HEK293 (cell line): Measurements from ENCODE around the gene OR2H1.

ENCODE experiments used
- CTCF ChIA-PET: fragments of 350-600 bp; formaldehyde crosslinking; extraction: SDS; loops from one replicate; lab custom pipeline; 2021; ENCODE audit warnings: antibody characterized with exemption; lab: Yijun Ruan, JAX
- POLR2A ChIA-PET: fragments of 300-600 bp; formaldehyde crosslinking; extraction: SDS; loops from one replicate; lab custom pipeline; 2020; ENCODE audit warnings: antibody characterized with exemption, inconsistent platforms; lab: Yijun Ruan, JAX
- H3K27ac ChIP-seq: fragments of 200-500 bp; sonication (Bioruptor generic); 2 replicates; pipeline ENCODE4 v1.5.1; 2014; ENCODE audit warnings: low read depth, low read length, control low read depth, inconsistent platforms; ENCODE audit errors: extremely low read depth
- H3K36me3 ChIP-seq, 2 experiments: fragments of 200-500 bp in 1 of 2; sonication (Bioruptor generic) in 1 of 2; 1 replicate in 1 of 2; 2 replicates in 1 of 2; pipeline ENCODE4 v1.5.1; 2014 to 2017; ENCODE audit warnings: inconsistent platforms in 2 of 2, low read length in 2 of 2; ENCODE audit not compliant: control insufficient read depth in 2 of 2, insufficient read depth in 1 of 2
- H3K4me1 ChIP-seq: fragments of 200-500 bp; sonication (Bioruptor generic); 2 replicates; pipeline ENCODE4 v1.5.1; 2014; ENCODE audit warnings: mild to moderate bottlenecking, low read length, inconsistent platforms; ENCODE audit not compliant: control insufficient read depth, insufficient read depth
- H3K4me3 ChIP-seq: 2 replicates; pipeline ENCODE4 v1.5.1; 2011; ENCODE audit warnings: low read depth, mild to moderate bottlenecking, control low read depth, low read length, moderate library complexity
- H3K9me3 ChIP-seq: fragments of 200-500 bp; sonication (Bioruptor generic); 2 replicates; pipeline ENCODE4 v1.5.1; 2014; ENCODE audit warnings: low read depth, low read length, inconsistent platforms; ENCODE audit not compliant: control insufficient read depth, insufficient read depth
- EGR2 ChIP-seq: fragments of 450-650 bp; formaldehyde crosslinking; IDR thresholded peaks from 2 replicates; pipeline ENCODE4 v1.5.1; 2016; ENCODE audit warnings: low read depth, missing biosample characterization, missing genetic modification characterization
- GLIS2 ChIP-seq: fragments of 450-650 bp; formaldehyde crosslinking; IDR thresholded peaks from 2 replicates; pipeline ENCODE4 v1.5.1; 2016; ENCODE audit warnings: missing biosample characterization, missing genetic modification characterization
- KLF9 ChIP-seq: fragments of 450-650 bp; formaldehyde crosslinking; IDR thresholded peaks from 2 replicates; pipeline ENCODE4 v1.5.1; 2016; ENCODE audit warnings: missing biosample characterization, missing genetic modification characterization, low read depth
- REPIN1 ChIP-seq: fragments of 450-650 bp; formaldehyde crosslinking; IDR thresholded peaks from 2 replicates; pipeline ENCODE4 v1.5.1; 2017; ENCODE audit warnings: missing biosample characterization, missing genetic modification characterization, low read depth
- SCRT1 ChIP-seq: fragments of 450-650 bp; formaldehyde crosslinking; IDR thresholded peaks from 2 replicates; pipeline ENCODE4 v1.5.1; 2016; ENCODE audit warnings: missing biosample characterization, missing genetic modification characterization, borderline replicate concordance
- TRIM28 ChIP-seq: IDR thresholded peaks from 2 replicates; pipeline ENCODE4 v1.6.1; 2011; ENCODE audit warnings: low read length, control low read depth, borderline replicate concordance
- ZBTB20 ChIP-seq: fragments of 450-650 bp; formaldehyde crosslinking; IDR thresholded peaks from 2 replicates; pipeline ENCODE4 v1.5.1; 2016; ENCODE audit warnings: missing biosample characterization, missing genetic modification characterization
- ZFP41 ChIP-seq: fragments of 450-650 bp; formaldehyde crosslinking; IDR thresholded peaks from 2 replicates; pipeline ENCODE4 v1.5.1; 2016; ENCODE audit warnings: missing biosample characterization, missing genetic modification characterization, borderline replicate concordance
- ZNF239 ChIP-seq: fragments of 450-650 bp; formaldehyde crosslinking; IDR thresholded peaks from 2 replicates; pipeline ENCODE4 v1.5.1; 2016; ENCODE audit warnings: missing biosample characterization, missing genetic modification characterization
- ZNF274 ChIP-seq, 2 experiments: fragments of 200-500 bp in 1 of 2; fragments of 450-650 bp in 1 of 2; sonication (Bioruptor generic) in 1 of 2; formaldehyde crosslinking in 1 of 2; IDR thresholded peaks; 2 replicates each; pipeline versions ENCODE4 v1.5.1 to v1.6.1; 2014 to 2016; ENCODE audit warnings: borderline replicate concordance in 1 of 2, inconsistent platforms in 1 of 2, low read length in 1 of 2, missing biosample characterization in 1 of 2, missing genetic modification characterization in 1 of 2
- ZNF335 ChIP-seq: fragments of 450-650 bp; formaldehyde crosslinking; conservative IDR thresholded peaks from 2 replicates; pipeline ENCODE4 v1.5.1; 2016; ENCODE audit warnings: missing biosample characterization, missing genetic modification characterization
- ZNF341 ChIP-seq: fragments of 450-650 bp; formaldehyde crosslinking; IDR thresholded peaks from 2 replicates; pipeline ENCODE4; 2016; ENCODE audit warnings: low read depth, missing biosample characterization, missing genetic modification characterization
- ZNF501 ChIP-seq: fragments of 450-650 bp; formaldehyde crosslinking; IDR thresholded peaks from 2 replicates; pipeline ENCODE4 v1.5.1; 2016; ENCODE audit warnings: missing biosample characterization, missing genetic modification characterization
- ZNF529 ChIP-seq: fragments of 450-650 bp; formaldehyde crosslinking; IDR thresholded peaks from 2 replicates; pipeline ENCODE4 v1.5.1; 2017; ENCODE audit warnings: missing genetic modification characterization, missing biosample characterization; ENCODE audit not compliant: insufficient replicate concordance
- ZNF624 ChIP-seq: fragments of 450-650 bp; formaldehyde crosslinking; IDR thresholded peaks from 2 replicates; pipeline ENCODE4 v1.5.1; 2017; ENCODE audit warnings: missing biosample characterization, missing genetic modification characterization
- ZNF701 ChIP-seq: fragments of 450-650 bp; formaldehyde crosslinking; IDR thresholded peaks from 2 replicates; pipeline ENCODE4 v1.5.1; 2016; ENCODE audit warnings: missing biosample characterization, missing genetic modification characterization
- TF ChIP-seq, protein P1 (sequence below): fragments of 450-650 bp; formaldehyde crosslinking; IDR thresholded peaks from 2 replicates; pipeline ENCODE4 v1.5.1; 2016; ENCODE audit warnings: missing biosample characterization, missing genetic modification characterization
- TF ChIP-seq, protein P2 (sequence below): fragments of 450-650 bp; formaldehyde crosslinking; IDR thresholded peaks from 2 replicates; pipeline ENCODE4 v1.5.1; 2017; ENCODE audit warnings: missing biosample characterization, missing genetic modification characterization
- TF ChIP-seq, protein P3 (sequence below): fragments of 450-650 bp; formaldehyde crosslinking; IDR thresholded peaks from 2 replicates; pipeline ENCODE4 v1.5.1; 2016; ENCODE audit warnings: missing biosample characterization, missing genetic modification characterization

Gene OR2H1

DNA sequence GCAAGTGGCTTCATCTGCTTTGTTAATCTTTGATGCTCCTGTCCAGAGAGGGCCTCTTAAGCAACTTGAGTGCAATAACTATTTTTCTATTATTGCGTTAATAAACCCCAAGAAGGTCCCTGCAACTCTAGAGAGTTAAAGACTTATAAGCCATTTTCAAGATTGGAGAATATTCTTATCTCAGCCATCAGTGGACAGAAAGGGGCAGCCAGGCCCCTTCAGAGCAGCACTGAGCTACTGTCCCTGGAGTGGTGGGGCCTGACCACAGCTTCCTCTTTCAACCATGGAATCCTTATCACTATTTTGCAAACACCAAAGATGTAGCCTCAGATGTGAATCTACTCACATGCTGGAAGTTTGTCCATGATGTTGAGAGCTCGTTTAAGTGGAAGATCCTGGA lies 33.6 kb downstream of the OR2H1 start:
- Histone ChIP-seq H3K4me3 (no peak overlapping the region), H3K36me3 (no peaks in the 10 kb centered on the region), H3K9me3 (no peaks in the 10 kb centered on the region)
- ChIA-PET CTCF (interaction anchor here (0.7 kb wide), 1 partner anchor 75 kb away, joined by 3 read pairs; no protein-coding TSS in a partner anchor), POLR2A (no interaction called here)
- TF ChIP-seq ZFP41 (tag by site-specific recombination) (no peak), ZNF239 (no peak), ZNF274 (IDR thresholded peaks at IDR 0.05; ENCODE audit: low read length) (no peak), ZNF274 (tag by site-specific recombination; IDR thresholded peaks at IDR 0.05; ENCODE audit: borderline replicate concordance) (no peak), REPIN1 (tag by site-specific recombination) (no peak), ZNF341 (tag by site-specific recombination) (no peak)
- TF ChIP-seq, protein P1, sequence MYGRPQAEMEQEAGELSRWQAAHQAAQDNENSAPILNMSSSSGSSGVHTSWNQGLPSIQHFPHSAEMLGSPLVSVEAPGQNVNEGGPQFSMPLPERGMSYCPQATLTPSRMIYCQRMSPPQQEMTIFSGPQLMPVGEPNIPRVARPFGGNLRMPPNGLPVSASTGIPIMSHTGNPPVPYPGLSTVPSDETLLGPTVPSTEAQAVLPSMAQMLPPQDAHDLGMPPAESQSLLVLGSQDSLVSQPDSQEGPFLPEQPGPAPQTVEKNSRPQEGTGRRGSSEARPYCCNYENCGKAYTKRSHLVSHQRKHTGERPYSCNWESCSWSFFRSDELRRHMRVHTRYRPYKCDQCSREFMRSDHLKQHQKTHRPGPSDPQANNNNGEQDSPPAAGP, result no peak
- TF ChIP-seq, all 188 proteins: peak for 0
- H3K4me1 ChIP-seq, result no peaks in the 10 kb centered on the region
- no peak overlapping the region for H3K27ac ChIP-seq

DNA sequence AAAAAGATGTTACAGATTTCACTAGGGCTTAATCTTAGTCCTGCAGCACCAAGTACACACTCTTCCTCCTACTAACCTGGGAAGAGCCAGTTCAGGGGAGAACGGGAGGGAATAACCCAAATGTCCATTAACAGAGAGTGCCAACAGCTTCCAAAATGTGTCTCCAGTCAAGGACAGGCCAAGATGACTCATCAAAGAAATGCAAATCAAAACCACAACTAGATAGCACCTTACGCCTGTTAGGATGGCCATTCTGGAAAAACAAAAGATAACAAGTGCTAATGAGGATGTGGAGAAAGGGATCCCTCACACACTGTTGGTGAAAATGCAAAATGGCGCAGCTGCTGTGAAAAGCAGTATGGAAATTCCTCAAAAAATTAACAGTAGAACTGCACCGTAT lies 34.6 kb downstream of the OR2H1 start:
- Histone ChIP-seq H3K36me3 (no peaks in the 10 kb centered on the region), H3K9me3 (no peaks in the 10 kb centered on the region), H3K4me3 (no peak overlapping the region), H3K27ac (no peak overlapping the region), H3K4me1 (no peaks in the 10 kb centered on the region)
- TF ChIP-seq SCRT1 (tag by site-specific recombination), result no peak
- TF ChIP-seq, protein P1, result no peak
- ChIA-PET CTCF (no interaction called here), POLR2A (no interaction called here)

DNA sequence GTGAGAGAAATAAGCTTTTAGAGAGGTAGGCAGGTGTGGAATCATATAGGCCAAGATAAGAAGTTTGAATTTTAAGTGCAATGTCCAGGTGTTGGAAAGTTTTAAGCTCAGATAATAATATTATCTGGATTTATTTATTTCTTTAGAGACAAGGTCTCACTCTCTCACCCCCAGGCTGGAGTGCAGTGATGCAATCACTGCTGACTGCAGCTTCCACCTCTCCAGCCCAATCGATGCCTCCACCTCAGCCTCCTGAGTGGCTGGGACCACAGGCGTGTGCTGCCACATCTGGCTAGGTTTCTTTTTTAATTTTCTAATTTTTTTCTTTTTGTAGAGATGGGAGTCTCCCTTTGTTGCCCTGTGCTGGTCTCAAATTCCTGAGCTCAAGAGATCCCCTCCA lies 36.3 kb downstream of the OR2H1 start:
- no peak overlapping the region for H3K27ac ChIP-seq
- POLR2A ChIA-PET, result no interaction called here
- no peaks in the 10 kb centered on the region for H3K4me1 ChIP-seq
- CTCF ChIA-PET, result interaction anchor here (0.6 to 1.5 kb wide), 4 partner anchors 18 to 291 kb away, joined by 3 read pairs; no protein-coding TSS in a partner anchor
- H3K9me3 ChIP-seq, result no peaks in the 10 kb centered on the region
- H3K36me3 ChIP-seq, result no peaks in the 10 kb centered on the region
- H3K4me3 ChIP-seq, result no peak overlapping the region
- TF ChIP-seq ZBTB20 (no peak), TRIM28 (no peak), ZNF335 (tag by site-specific recombination) (no peak), ZNF624 (tag by site-specific recombination) (no peak), ZNF501 (tag by site-specific recombination) (no peak), ZNF529 (no peak), GLIS2 (tag by site-specific recombination) (no peak), KLF9 (tag by site-specific recombination) (no peak), ZNF701 (tag by site-specific recombination) (no peak), EGR2 (no peak)
- TF ChIP-seq, protein P2, sequence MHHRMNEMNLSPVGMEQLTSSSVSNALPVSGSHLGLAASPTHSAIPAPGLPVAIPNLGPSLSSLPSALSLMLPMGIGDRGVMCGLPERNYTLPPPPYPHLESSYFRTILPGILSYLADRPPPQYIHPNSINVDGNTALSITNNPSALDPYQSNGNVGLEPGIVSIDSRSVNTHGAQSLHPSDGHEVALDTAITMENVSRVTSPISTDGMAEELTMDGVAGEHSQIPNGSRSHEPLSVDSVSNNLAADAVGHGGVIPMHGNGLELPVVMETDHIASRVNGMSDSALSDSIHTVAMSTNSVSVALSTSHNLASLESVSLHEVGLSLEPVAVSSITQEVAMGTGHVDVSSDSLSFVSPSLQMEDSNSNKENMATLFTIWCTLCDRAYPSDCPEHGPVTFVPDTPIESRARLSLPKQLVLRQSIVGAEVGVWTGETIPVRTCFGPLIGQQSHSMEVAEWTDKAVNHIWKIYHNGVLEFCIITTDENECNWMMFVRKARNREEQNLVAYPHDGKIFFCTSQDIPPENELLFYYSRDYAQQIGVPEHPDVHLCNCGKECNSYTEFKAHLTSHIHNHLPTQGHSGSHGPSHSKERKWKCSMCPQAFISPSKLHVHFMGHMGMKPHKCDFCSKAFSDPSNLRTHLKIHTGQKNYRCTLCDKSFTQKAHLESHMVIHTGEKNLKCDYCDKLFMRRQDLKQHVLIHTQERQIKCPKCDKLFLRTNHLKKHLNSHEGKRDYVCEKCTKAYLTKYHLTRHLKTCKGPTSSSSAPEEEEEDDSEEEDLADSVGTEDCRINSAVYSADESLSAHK (tag by site-specific recombination), result no peak
- TF ChIP-seq, protein P3, sequence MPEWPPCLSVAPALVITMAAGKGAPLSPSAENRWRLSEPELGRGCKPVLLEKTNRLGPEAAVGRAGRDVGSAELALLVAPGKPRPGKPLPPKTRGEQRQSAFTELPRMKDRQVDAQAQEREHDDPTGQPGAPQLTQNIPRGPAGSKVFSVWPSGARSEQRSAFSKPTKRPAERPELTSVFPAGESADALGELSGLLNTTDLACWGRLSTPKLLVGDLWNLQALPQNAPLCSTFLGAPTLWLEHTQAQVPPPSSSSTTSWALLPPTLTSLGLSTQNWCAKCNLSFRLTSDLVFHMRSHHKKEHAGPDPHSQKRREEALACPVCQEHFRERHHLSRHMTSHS, result no peak
